OCI-M2 (cell line): Measurements from ENCODE around the gene PTPN21.
"Not testable (repeated sequence)": the region's sequence is repeated elsewhere in the genome, so short reads cannot be mapped to it uniquely, and the experiment has no call there.

ENCODE experiments used
- DNase-seq: peaks from one replicate; lab custom pipeline; 2025; ENCODE audit not compliant: unreplicated experiment; lab: John Stamatoyannopoulos, UW

PTPN21 gene

DNA sequence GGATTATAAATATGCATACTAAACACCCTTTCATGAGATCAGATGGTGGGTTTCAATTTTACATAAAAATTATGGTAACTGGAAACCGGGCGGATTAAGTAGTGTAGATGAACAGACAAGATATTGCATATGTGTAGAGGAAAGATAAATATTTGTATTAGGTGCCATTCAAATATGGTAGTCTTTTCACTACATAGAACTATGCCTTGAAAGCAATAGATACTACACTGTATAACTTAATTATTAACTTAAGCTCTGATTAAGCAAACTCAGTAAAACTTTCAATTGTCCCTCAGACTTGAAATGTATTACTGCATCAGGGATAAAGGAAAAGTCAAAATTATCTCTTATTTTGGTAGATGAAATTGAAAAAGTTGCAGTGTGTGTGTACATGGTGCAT, 1.9 kb downstream of the PTPN21 start:
- DNase-seq, result no peak

DNA sequence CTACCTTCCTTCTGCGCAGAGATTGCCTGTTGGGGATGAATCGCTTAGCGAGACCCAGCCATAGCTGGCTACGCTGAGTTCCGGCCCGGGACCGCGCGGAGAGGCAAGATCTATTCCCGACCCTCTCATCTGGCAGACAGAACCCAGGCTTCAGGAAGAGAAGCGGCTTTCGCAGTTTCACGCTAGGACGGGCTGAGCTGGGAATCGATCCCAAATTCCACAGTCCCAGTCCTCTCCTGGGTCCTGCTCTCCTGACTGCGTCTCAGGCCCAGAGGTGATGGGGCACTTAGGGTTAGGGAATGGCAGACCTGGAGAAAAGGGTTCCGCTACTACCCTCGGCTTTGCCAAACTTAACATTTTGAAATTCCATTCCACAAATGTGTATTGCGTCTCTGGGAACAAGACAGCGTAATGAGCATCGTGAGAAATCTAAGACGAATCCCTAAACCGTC, 2.8 kb downstream of the PTPN21 start:
- no peak for DNase-seq

- no peak for DNase-seq
These were observed 3.5 kb downstream of the PTPN21 start for GRCh38 chr14:88551094-88551870.

- DNase-seq, result no peak
These were observed 4.7 kb downstream of the PTPN21 start for GRCh38 chr14:88550078-88550477.

DNA sequence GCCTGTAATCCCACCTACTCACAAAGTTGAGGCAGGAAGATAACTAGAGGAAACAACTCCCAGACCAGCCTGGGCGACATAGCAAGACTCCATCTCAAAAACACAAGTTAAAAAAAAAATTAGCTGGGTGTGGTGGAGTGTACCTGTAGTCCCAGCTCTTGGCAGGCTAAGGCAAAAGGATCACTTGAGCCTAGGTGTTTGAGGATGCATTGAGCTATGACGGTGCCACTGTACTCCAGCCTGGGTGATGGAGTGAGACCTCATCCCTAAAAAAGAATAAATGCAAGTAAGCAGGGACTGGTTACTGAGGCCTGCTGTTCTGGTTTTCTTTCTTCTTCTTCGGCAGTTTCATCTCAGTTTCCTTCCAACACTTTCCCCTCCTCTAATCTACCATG, 7.4 kb downstream of the PTPN21 start:
- no peak for DNase-seq

GRCh38 chr14:88546621-88547385, 8.0 kb downstream of the PTPN21 start:
- DNase-seq, result no peak

- DNase-seq, result no peak
These were observed 9.6 kb downstream of the PTPN21 start for GRCh38 chr14:88545256-88545655.

DNA sequence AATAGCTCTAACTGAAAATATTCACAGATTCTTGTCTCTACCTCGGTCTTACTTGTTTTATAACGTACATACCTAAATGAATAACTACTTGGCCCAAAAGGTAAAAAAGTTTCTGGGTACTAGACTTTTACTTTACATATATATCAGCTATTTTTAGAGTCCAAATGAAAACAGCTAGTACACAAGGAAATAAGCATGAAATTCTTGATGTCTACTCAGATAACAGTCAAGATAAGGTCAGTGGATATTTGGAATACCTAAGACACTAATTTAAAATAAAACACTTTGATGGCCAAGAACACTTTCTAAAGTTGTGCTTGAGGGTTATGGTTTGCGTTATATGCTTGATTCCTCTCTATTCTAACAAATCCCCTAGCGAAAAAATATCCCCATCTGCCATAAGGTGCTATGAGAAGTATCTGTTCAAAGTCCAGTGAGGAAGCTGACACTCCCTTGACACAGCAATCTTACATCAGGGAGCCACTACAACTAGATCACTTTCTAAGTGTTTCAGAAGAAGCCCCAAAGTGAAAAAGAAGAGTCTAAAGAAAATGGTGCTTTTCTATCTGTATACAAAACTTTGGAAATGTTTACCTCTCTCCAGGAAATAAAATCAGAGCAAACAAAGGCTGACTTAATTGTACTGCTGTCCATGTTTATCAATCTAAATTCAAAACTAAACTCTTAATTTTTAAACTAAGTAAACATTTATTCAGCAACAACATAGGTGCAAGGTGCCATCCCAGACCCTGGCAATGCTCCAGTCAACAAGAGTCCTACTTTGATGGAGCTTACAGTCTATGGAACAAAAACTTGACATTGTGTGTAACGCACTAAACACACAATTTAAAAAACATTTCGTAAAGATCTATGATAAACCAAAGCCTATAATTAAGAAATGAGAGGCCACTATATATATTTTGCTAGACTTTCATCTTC, 11.7 kb downstream of the PTPN21 start:
- DNase-seq, result no peak

DNA sequence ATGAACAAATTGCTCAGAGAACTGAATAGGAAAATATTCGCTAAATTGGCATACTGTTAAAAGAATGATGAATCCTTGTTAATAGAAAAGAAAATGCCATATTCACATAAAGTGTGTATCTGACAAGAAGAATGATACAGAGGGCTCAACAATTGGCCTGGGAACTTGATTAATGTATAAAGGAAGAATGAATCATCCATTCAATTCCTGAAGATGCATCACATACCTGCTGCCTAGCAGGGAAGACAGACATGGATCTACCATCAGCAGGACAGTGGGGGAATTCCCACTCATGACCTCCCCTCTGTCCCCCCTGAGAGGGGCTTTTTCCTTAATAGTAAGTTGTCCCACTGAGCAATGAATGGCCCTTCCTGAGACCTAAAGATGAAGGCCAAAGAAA, 13.5 kb downstream of the PTPN21 start:
- no peak for DNase-seq

- no peak for DNase-seq
These were observed 19.0 kb downstream of the PTPN21 start for GRCh38 chr14:88535813-88536212.

- DNase-seq, result no peak
These were observed 19.7 kb downstream of the PTPN21 start for GRCh38 chr14:88535149-88535548.

- DNase-seq, result no peak
These were observed 21.7 kb downstream of the PTPN21 start for GRCh38 chr14:88533064-88533602.

- DNase-seq, result not testable (repeated sequence)
These were observed 24.9 kb downstream of the PTPN21 start for GRCh38 chr14:88529889-88530288.

DNA sequence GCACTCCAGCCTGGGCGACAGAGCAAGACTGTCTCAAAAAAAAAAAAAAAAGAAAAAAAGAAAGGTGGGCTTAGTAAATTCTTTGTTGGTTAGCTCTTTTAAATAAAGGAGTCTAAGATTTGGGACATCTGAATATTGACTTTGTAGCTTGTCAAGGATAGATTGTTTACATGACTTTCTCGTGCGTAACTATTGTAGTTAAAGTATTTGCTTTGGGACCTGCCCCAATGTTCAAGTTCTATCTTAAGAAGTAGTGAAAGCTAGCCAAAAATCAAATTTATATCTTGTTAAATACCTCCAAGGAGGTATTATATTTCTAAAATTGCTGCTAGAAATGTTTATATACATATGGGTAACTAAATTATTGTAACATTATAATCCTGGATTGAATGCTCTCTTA, 32.4 kb downstream of the PTPN21 start:
- no peak for DNase-seq

GRCh38 chr14:88521818-88522217, 33.0 kb downstream of the PTPN21 start:
- DNase-seq, result no peak

DNA sequence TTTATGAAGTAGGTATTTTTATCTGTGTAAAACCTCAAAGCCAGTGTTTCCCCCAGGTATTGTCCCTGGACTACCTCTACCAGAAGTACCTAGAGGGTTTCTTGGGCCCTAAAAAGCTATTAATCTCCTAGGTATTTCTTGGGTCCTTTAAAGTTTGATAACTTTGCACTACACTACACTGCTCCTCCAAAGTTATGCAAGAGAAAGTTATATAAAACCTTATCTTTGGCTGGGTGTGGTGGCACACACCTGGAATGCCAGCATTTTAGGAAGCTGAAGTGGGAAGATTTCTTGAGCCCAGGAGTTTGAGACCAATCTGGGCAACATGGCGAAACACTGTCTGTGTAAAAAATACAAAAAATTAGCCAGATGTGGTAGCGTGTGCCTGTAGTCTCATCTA, 34.9 kb downstream of the PTPN21 start:
- no peak for DNase-seq

- no peak for DNase-seq
These were observed 36.0 kb downstream of the PTPN21 start for GRCh38 chr14:88518592-88519512.

DNA sequence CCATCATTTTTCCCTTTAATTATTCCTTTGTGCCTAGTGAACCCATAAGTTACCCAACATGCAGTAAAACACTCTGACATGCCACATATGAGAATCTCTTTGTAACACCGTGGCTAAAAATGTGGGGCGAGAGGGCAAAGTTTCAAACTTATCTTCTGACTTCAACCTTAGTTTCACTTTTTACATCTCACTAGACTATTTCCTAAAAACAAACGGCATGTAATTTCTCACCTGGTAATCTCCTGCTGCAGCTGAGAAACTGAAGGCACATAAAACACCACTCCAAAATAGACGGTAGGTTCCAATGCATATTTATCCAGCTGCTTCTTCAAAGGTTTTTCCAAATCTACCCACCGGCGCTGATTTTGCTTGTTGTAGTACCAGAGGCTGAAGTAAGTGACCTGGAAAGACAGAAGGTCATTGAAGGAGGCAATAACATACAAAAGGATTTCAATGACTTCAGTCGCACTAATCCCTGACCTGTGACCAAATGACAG, 37.9 kb downstream of the PTPN21 start:
- no peak for DNase-seq

DNA sequence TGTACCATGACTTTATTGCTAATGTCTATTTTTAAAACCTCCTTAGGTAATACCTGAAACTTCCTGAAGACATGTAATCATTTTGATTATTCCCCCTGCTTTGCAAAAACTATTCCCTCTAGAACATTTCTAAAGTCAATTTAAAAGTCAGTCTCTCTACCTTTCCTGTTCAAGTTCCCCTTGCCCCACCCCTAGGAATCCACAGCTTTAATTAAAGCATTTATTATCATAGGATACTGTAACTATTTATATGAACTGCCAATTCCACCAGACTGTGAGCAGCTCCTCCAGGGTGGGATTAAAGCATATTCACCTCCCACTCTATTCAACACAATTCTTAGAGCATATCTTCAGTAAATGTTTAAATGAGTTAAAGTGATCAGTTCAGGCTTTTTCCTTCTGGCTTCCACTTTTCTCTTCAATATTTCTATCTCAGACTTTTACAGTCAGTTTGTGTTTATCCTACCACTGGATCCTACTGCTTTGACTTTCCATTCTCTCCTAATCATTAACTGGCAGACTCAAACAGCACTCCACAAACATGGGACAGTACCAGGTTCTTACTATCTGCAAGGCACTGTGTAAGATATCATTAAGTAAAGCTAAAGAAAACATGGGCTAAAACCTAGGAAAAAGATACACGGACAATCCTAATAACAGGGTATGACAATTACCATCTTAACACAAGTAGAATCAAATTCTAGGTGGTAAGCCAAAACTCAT, 39.1 kb downstream of the PTPN21 start:
- no peak for DNase-seq
